Ishikawa (cell line): ENCODE measurements around the gene U2SURP.

Source experiments
- CEBPB ChIP-seq: IDR thresholded peaks from 2 replicates; pipeline ENCODE4 v1.6.1; 2012
- CREB1 ChIP-seq: IDR thresholded peaks from 2 replicates; pipeline ENCODE4 v1.6.1; 2012; ENCODE audit warnings: low read depth
- EGR1 ChIP-seq: IDR thresholded peaks from 2 replicates; pipeline ENCODE4 v1.6.1; 2012
- EP300 ChIP-seq: IDR thresholded peaks from 2 replicates; pipeline ENCODE4 v1.6.1; 2012; ENCODE audit warnings: borderline replicate concordance
- FOXM1 ChIP-seq: IDR thresholded peaks from 2 replicates; pipeline ENCODE4 v1.6.1; 2012; ENCODE audit warnings: low read depth, borderline replicate concordance
- MAX ChIP-seq: IDR thresholded peaks from 2 replicates; pipeline ENCODE4 v1.6.1; 2012
- NFIC ChIP-seq: IDR thresholded peaks from 2 replicates; pipeline ENCODE4 v1.6.1; 2012
- RAD21 ChIP-seq: IDR thresholded peaks from 2 replicates; pipeline ENCODE4 v1.6.1; 2012; ENCODE audit warnings: low read depth
- REST ChIP-seq: IDR thresholded peaks from 2 replicates; pipeline ENCODE4 v1.6.1; 2012; ENCODE audit warnings: low read depth, mild to moderate bottlenecking
- TAF1 ChIP-seq: IDR thresholded peaks from 2 replicates; pipeline ENCODE4 v1.6.1; 2012; ENCODE audit warnings: low read depth, mild to moderate bottlenecking
- TCF12 ChIP-seq: IDR thresholded peaks from 2 replicates; pipeline ENCODE4 v1.6.1; 2012; ENCODE audit warnings: low read depth
- TEAD4 ChIP-seq: IDR thresholded peaks from 2 replicates; pipeline ENCODE4 v1.6.1; 2012
- USF1 ChIP-seq: IDR thresholded peaks from 2 replicates; pipeline ENCODE4 v1.6.1; 2012
- YY1 ChIP-seq: IDR thresholded peaks from 2 replicates; pipeline ENCODE4 v1.6.1; 2012; ENCODE audit warnings: low read depth
- ZBTB7A ChIP-seq: IDR thresholded peaks from 2 replicates; pipeline ENCODE4 v1.6.1; 2012; ENCODE audit warnings: low read depth

Gene U2SURP

GRCh38 chr3:142953443-142953842, 47.9 kb upstream of the U2SURP start:
- TF ChIP-seq RAD21 (no peak), MAX (no peak), EGR1 (no peak), USF1 (no peak), NFIC (no peak), FOXM1 (no peak), YY1 (no peak), ZBTB7A (no peak), REST (no peak), EP300 (no peak), TAF1 (no peak), TEAD4 (no peak), CEBPB (no peak), TCF12 (no peak), CREB1 (no peak)

- no peak for TF ChIP-seq TEAD4
- no peak for TF ChIP-seq TCF12
- no peak for TF ChIP-seq NFIC
- no peak for TF ChIP-seq MAX
- no peak for TF ChIP-seq REST
Measured at GRCh38 chr3:142958707-142959106, 42.7 kb upstream of the U2SURP start.

- TF ChIP-seq NFIC (no peak), REST (no peak), RAD21 (no peak), CEBPB (no peak), EP300 (no peak), FOXM1 (no peak)
Measured at GRCh38 chr3:142960322-142960850, 41.0 kb upstream of the U2SURP start.

- TF ChIP-seq TCF12, result no peak
- no peak for TF ChIP-seq USF1
- TF ChIP-seq NFIC, result no peak
- TF ChIP-seq FOXM1, result no peak
- TF ChIP-seq REST, result no peak
- TF ChIP-seq RAD21, result no peak
- TF ChIP-seq EGR1, result no peak
- TF ChIP-seq TEAD4, result no peak
- TF ChIP-seq ZBTB7A, result no peak
- TF ChIP-seq YY1, result no peak
- TF ChIP-seq CEBPB, result no peak
- TF ChIP-seq CREB1, result no peak
- TF ChIP-seq MAX, result no peak
Measured at GRCh38 chr3:142961539-142961938, 39.8 kb upstream of the U2SURP start.
